SK-N-SH (cell line): ENCODE measurements around the gene ITGA5. TPM values are rescaled to one million over a fixed set of nuclear protein-coding genes. Genes with fewer than 3 reads are reported as not detected.

ENCODE experiments used
- CTCF ChIA-PET: fragments of 300-600, 350-600 bp; formaldehyde crosslinking; extraction: SDS; loops from one replicate; lab custom pipeline; 2021; lab: Yijun Ruan, JAX
- POLR2A ChIA-PET: fragments of 350-600 bp; sonication (Branson Sonifier 250); formaldehyde crosslinking; extraction: SDS; loops from one replicate; lab custom pipeline; 2020; ENCODE audit warnings: antibody characterized with exemption, inconsistent platforms; lab: Yijun Ruan, JAX
- DNase-seq: peaks from one replicate; pipeline ENCODE4 v3.0.0; 2012
- H2AFZ ChIP-seq: fragments of 200-600 bp; sonication (generic); 2 replicates; pipeline ENCODE4 v1.8.1; 2016; ENCODE audit warnings: antibody characterized with exemption, mild to moderate bottlenecking, low read depth
- H3F3A ChIP-seq: fragments of 200-600 bp; sonication (generic); replicated peaks from 2 replicates; pipeline ENCODE3; 2016; ENCODE audit warnings: antibody characterized with exemption, mild to moderate bottlenecking; ENCODE audit not compliant: insufficient read depth
- H3K27ac ChIP-seq, 2 experiments: fragments of 200-500 bp in 1 of 2; fragments of 200-600 bp in 1 of 2; sonication (Bioruptor generic) in 1 of 2; sonication (generic), shearing (Covaris generic) in 1 of 2; 2 replicates each; pipeline versions ENCODE4 v1.5.1 to v1.6.1; 2014 to 2016; ENCODE audit warnings: low read depth in 2 of 2, inconsistent platforms in 1 of 2, low read length in 1 of 2, mild to moderate bottlenecking in 1 of 2, mixed read lengths in 1 of 2
- H3K27me3 ChIP-seq: fragments of 200-600 bp; sonication (generic), shearing (Covaris generic); 2 replicates; pipeline ENCODE4 v1.6.1; 2016; ENCODE audit warnings: mixed run types; ENCODE audit not compliant: insufficient read depth
- H3K36me3 ChIP-seq, 2 experiments: fragments of 200-500 bp in 1 of 2; fragments of 200-600 bp in 1 of 2; sonication (Bioruptor generic) in 1 of 2; sonication (generic) in 1 of 2; replicated peaks in 1 of 2; 2 replicates each; pipeline versions ENCODE3 to v1.5.1; 2014 to 2016; ENCODE audit warnings: low read length in 1 of 2, mild to moderate bottlenecking in 1 of 2; ENCODE audit not compliant: insufficient read depth in 2 of 2, control insufficient read depth in 1 of 2
- H3K4me1 ChIP-seq, 2 experiments: fragments of 200-500 bp in 1 of 2; fragments of 200-600 bp in 1 of 2; sonication (Bioruptor generic) in 1 of 2; sonication (generic), shearing (Covaris generic) in 1 of 2; 2 replicates each; pipeline versions ENCODE4 v1.5.1 to v1.6.1; 2014 to 2016; ENCODE audit warnings: low read depth in 1 of 2, low read length in 1 of 2, mixed run types in 1 of 2; ENCODE audit not compliant: insufficient read depth in 2 of 2, control insufficient read depth in 1 of 2
- H3K4me2 ChIP-seq: fragments of 200-600 bp; sonication (generic), shearing (Covaris generic); 2 replicates; pipeline ENCODE4 v1.6.1; 2017; ENCODE audit warnings: mixed run types
- H3K4me3 ChIP-seq, 2 experiments: fragments of 200-500 bp in 1 of 2; fragments of 200-600 bp in 1 of 2; sonication (Bioruptor generic) in 1 of 2; sonication (generic), shearing (Covaris generic) in 1 of 2; 2 replicates each; pipeline versions ENCODE4 v1.5.1 to v1.8.1; 2014 to 2016; ENCODE audit warnings: low read depth in 2 of 2, inconsistent platforms in 1 of 2, low read length in 1 of 2, mild to moderate bottlenecking in 1 of 2, mixed read lengths in 1 of 2, moderate library complexity in 1 of 2
- H3K79me2 ChIP-seq: fragments of 200-600 bp; sonication (generic); 2 replicates; pipeline ENCODE4 v1.8.1; 2017; ENCODE audit warnings: mild to moderate bottlenecking; ENCODE audit not compliant: insufficient read depth
- H3K9ac ChIP-seq: fragments of 200-600 bp; sonication (generic); 2 replicates; pipeline ENCODE4 v1.6.1; 2017; ENCODE audit warnings: mixed run types
- H3K9me2 ChIP-seq: fragments of 200-600 bp; sonication (generic); 2 replicates; pipeline ENCODE4 v1.6.1; 2017; ENCODE audit warnings: mixed run types
- H3K9me3 ChIP-seq: fragments of 200-600 bp; sonication (generic); 2 replicates; pipeline ENCODE4 v1.6.1; 2017; ENCODE audit warnings: mixed run types, mild to moderate bottlenecking, moderate library complexity
- H4K20me1 ChIP-seq: fragments of 200-600 bp; sonication (generic); 2 replicates; pipeline ENCODE4 v1.6.1; 2017; ENCODE audit warnings: mild to moderate bottlenecking, mixed run types; ENCODE audit not compliant: insufficient read depth
- CTCF ChIP-seq: fragments of 200-600 bp; sonication (generic); IDR thresholded peaks from 2 replicates; pipeline ENCODE4 v1.6.1; 2017; ENCODE audit warnings: antibody characterized with exemption, mild to moderate bottlenecking, moderate library complexity
- EP300 ChIP-seq, 2 experiments: IDR thresholded peaks; 2 replicates each; pipeline versions ENCODE4 v1.4.0 to v1.6.1; 2012; ENCODE audit warnings: borderline replicate concordance in 1 of 2, low read depth in 1 of 2, low read length in 1 of 2
- EZH2phosphoT487 ChIP-seq: fragments of 200-600 bp; sonication (generic); IDR thresholded peaks from 2 replicates; pipeline ENCODE4 v1.6.1; 2017; ENCODE audit warnings: low read depth, mixed run types, mild to moderate bottlenecking, antibody characterized with exemption, moderate library complexity, borderline replicate concordance
- FOSL2 ChIP-seq: IDR thresholded peaks from 2 replicates; pipeline ENCODE4 v1.4.0; 2012; ENCODE audit warnings: low read depth, mild to moderate bottlenecking, moderate library complexity, borderline replicate concordance
- FOXM1 ChIP-seq: IDR thresholded peaks from 2 replicates; pipeline ENCODE4 v1.4.0; 2012; ENCODE audit warnings: low read depth, mild to moderate bottlenecking
- IRF3 ChIP-seq: fragments of 150-350 bp; IDR thresholded peaks from 2 replicates; pipeline ENCODE4 v1.6.1; 2016; ENCODE audit warnings: mild to moderate bottlenecking, low read depth, low read length
- JUND ChIP-seq: IDR thresholded peaks from 2 replicates; pipeline ENCODE4 v1.4.0; 2012
- MAX ChIP-seq: IDR thresholded peaks from 2 replicates; pipeline ENCODE4 v1.4.0; 2012; ENCODE audit warnings: low read depth
- NFIC ChIP-seq: IDR thresholded peaks from 2 replicates; pipeline ENCODE4 v1.4.0; 2012; ENCODE audit warnings: borderline replicate concordance
- NRF1 ChIP-seq: IDR thresholded peaks from 2 replicates; pipeline ENCODE4 v1.6.1; 2012; ENCODE audit warnings: low read depth, mild to moderate bottlenecking, low read length
- PBX3 ChIP-seq: IDR thresholded peaks from 2 replicates; pipeline ENCODE4; 2012
- POLR2AphosphoS5 ChIP-seq: IDR thresholded peaks from 2 replicates; pipeline ENCODE4 v1.6.1; 2012; ENCODE audit warnings: low read depth, low read length
- RAD21 ChIP-seq: IDR thresholded peaks from 2 replicates; pipeline ENCODE4 v1.6.1; 2012; ENCODE audit warnings: mild to moderate bottlenecking, low read length
- RCOR1 ChIP-seq: fragments of 150-350 bp; IDR thresholded peaks from 2 replicates; pipeline ENCODE4 v1.6.1; 2017; ENCODE audit warnings: antibody characterized with exemption, low read length
- REST ChIP-seq: IDR thresholded peaks from 2 replicates; pipeline ENCODE4 v1.6.1; 2012; ENCODE audit warnings: mild to moderate bottlenecking, low read depth, low read length, moderate library complexity
- RXRA ChIP-seq: IDR thresholded peaks from 2 replicates; pipeline ENCODE4 v1.4.0; 2012; ENCODE audit warnings: low read depth, mild to moderate bottlenecking, borderline replicate concordance
- SMC3 ChIP-seq: IDR thresholded peaks from 2 replicates; pipeline ENCODE4 v1.6.1; 2012; ENCODE audit warnings: low read depth, low read length, improper control_type of control experiment
- TEAD4 ChIP-seq: IDR thresholded peaks from 2 replicates; pipeline ENCODE4 v1.4.0; 2012; ENCODE audit warnings: mild to moderate bottlenecking, borderline replicate concordance; ENCODE audit not compliant: insufficient read depth
- USF2 ChIP-seq: fragments of 150-350 bp; IDR thresholded peaks from 2 replicates; pipeline ENCODE4 v1.6.1; 2017; ENCODE audit warnings: antibody characterized with exemption, low read length, low read depth, borderline replicate concordance
- ZBTB33 ChIP-seq: IDR thresholded peaks from 2 replicates; pipeline ENCODE4 v1.4.0; 2012; ENCODE audit warnings: low read depth, borderline replicate concordance
- WGBS: methylation state at CpG from one replicate; pipeline ENCODE4 v1.1.6; 2017; ENCODE audit warnings: low lambda C conversion rate; 5-methylcytosine and 5-hydroxymethylcytosine counted together
- polyA plus RNA-seq, 3 experiments: library from polyadenylated mRNA; depleted of rRNA; stranded (reverse); fragments of >200 nt; gene quantifications; 2 replicates each; pipeline ENCODE4 v1.2.3, GENCODE V29; 2012

The ITGA5 gene
- polyA plus RNA-seq, 1 of the 3 experiments (the other 2 are of a cell fraction) = 52.5 TPM

- Histone ChIP-seq H3K9me3 (no peaks in the 10 kb centered on the region), H3K9me2 (no peaks in the 10 kb centered on the region), H3F3A (peaks cover 5% of the 10 kb centered on the region), H2AFZ (no peak overlapping the region), H3K4me3 (peak overlapping the region in 1 of 2 experiments; percentile 54; a peak in 2 of 4 replicates), H4K20me1 (no peaks in the 10 kb centered on the region), H3K4me1 (peaks cover 11 to 37% of the 10 kb centered on the region in 2 experiments; a peak in 2 of 4 replicates), H3K27me3 (no peaks in the 10 kb centered on the region), H3K36me3 (no peaks in the 10 kb centered on the region), H3K79me2 (no peaks in the 10 kb centered on the region), H3K27ac (no peak overlapping the region), H3K4me2 (peak overlapping the region; percentile 75; the same call in 1 of the 2 replicates), H3K9ac (no peak overlapping the region)
- 37% methylated on average over 29 of the region's 44 CpGs for WGBS
- ChIA-PET CTCF (interaction anchor here (0.6 to 3.3 kb wide), 31 partner anchors 9 to 416 kb away, joined by 3 to 69 read pairs (median 6); partner anchors contain the start of genes COPZ1, HOXC12, HOXC8 and HOXC9), POLR2A (interaction anchor here (0.7 to 1.0 kb wide), 2 partner anchors 11 to 37 kb away, joined by 3 to 4 read pairs; no protein-coding TSS in a partner anchor)
- peak; percentile 84 for DNase-seq
- TF ChIP-seq EP300 (IDR thresholded peaks at IDR 0.05; ENCODE audit: borderline replicate concordance in 1 of 2, low read depth in 1 of 2, low read length in 1 of 2) (no peak), RAD21 (peak; percentile 53), ZBTB33 (no peak), PBX3 (no peak), REST (no peak), IRF3 (no peak), NRF1 (no peak), JUND (no peak), MAX (peak; percentile 65; the same call in 1 of the 2 replicates), POLR2AphosphoS5 (no peak), NFIC (peak; percentile 47; the same call in 1 of the 2 replicates), USF2 (no peak), RXRA (no peak), FOSL2 (no peak), SMC3 (peak; percentile 81), FOXM1 (no peak), CTCF (peak; percentile 81), EZH2phosphoT487 (no peak), TEAD4 (no peak), RCOR1 (no peak)
These were observed 48.8 kb downstream of the ITGA5 start for GRCh38 chr12:54370171-54370730.
